Liver (tissue), 9 donors: ENCODE measurements around the gene PDE2A. TPM values are rescaled to one million over a fixed set of nuclear protein-coding genes. Genes with fewer than 3 reads are reported as not detected.

Experiments
- DNase-seq: peaks from one replicate; pipeline ENCODE4 v3.0.0-alpha.2; 2017; ENCODE audit warnings: low spot score
- H3K27ac ChIP-seq, 2 donors: one replicate each; pipeline ENCODE4 v1.7.0; 2013; ENCODE audit warnings: inconsistent platforms in 2 of 2, low read length in 2 of 2, control low read depth in 1 of 2, low read depth in 1 of 2, mild to moderate bottlenecking in 1 of 2
- H3K27me3 ChIP-seq, 4 donors: one replicate each; pipeline versions ENCODE4 v1.6.1 to v1.7.0; 2013; ENCODE audit warnings: low read length in 3 of 4, inconsistent platforms in 1 of 4, mild to moderate bottlenecking in 1 of 4, moderate library complexity in 1 of 4; ENCODE audit not compliant: control insufficient read depth in 4 of 4, insufficient read depth in 4 of 4
- H3K36me3 ChIP-seq, 4 donors: one replicate each; pipeline versions ENCODE4 v1.6.1 to v1.7.0; 2013; ENCODE audit warnings: low read length in 3 of 4, mild to moderate bottlenecking in 3 of 4, low read depth in 1 of 4, moderate library complexity in 1 of 4; ENCODE audit not compliant: control insufficient read depth in 4 of 4, insufficient read depth in 3 of 4
- H3K4me1 ChIP-seq, 4 donors: one replicate each; pipeline versions ENCODE4 v1.6.1 to v1.7.0; 2013; ENCODE audit warnings: low read length in 3 of 4, mild to moderate bottlenecking in 3 of 4, moderate library complexity in 1 of 4; ENCODE audit not compliant: control insufficient read depth in 4 of 4, insufficient read depth in 4 of 4
- H3K4me3 ChIP-seq, 3 donors: one replicate each; pipeline versions ENCODE4 v1.6.1 to v1.7.0; 2013; ENCODE audit warnings: low read length in 3 of 3, control low read depth in 1 of 3, low read depth in 1 of 3, mild to moderate bottlenecking in 1 of 3
- H3K9ac ChIP-seq, 2 donors: one replicate each; pipeline ENCODE4 v1.7.0; 2013; ENCODE audit warnings: low read length in 2 of 2, mild to moderate bottlenecking in 2 of 2, moderate library complexity in 2 of 2, control low read depth in 1 of 2, low read depth in 1 of 2
- H3K9me3 ChIP-seq, 4 donors: one replicate each; pipeline versions ENCODE4 v1.6.1 to v1.7.0; 2013; ENCODE audit warnings: low read length in 3 of 4; ENCODE audit not compliant: control insufficient read depth in 4 of 4
- ATF3 ChIP-seq: IDR thresholded peaks from 2 replicates; pipeline ENCODE4 v1.6.1; 2016; ENCODE audit warnings: antibody characterized with exemption
- CTCF ChIP-seq: fragments of 150-350 bp; IDR thresholded peaks from 2 replicates; pipeline ENCODE4 v1.5.1; 2017; ENCODE audit warnings: improper control_type of control experiment, low read depth, low read length; ENCODE audit not compliant: missing input control
- FOXA1 ChIP-seq: IDR thresholded peaks from 2 replicates; pipeline ENCODE4 v1.6.1; 2016; ENCODE audit warnings: antibody characterized with exemption
- FOXA2 ChIP-seq: IDR thresholded peaks from 2 replicates; pipeline ENCODE4 v1.6.1; 2016; ENCODE audit warnings: antibody characterized with exemption
- GABPA ChIP-seq, 2 donors: IDR thresholded peaks in 1 of 2; conservative IDR thresholded peaks in 1 of 2; 2 replicates each; pipeline ENCODE4 v1.6.1; 2016; ENCODE audit warnings: antibody characterized with exemption in 2 of 2, mild to moderate bottlenecking in 1 of 2, moderate library complexity in 1 of 2
- HNF4A ChIP-seq, 2 donors: conservative IDR thresholded peaks; 2 replicates each; pipeline ENCODE4 v1.6.1; 2016; ENCODE audit warnings: antibody characterized with exemption in 2 of 2, mild to moderate bottlenecking in 2 of 2
- JUND ChIP-seq, 2 donors: IDR thresholded peaks; 2 replicates each; pipeline ENCODE4 v1.6.1; 2016; ENCODE audit warnings: antibody characterized with exemption in 2 of 2
- MAX ChIP-seq: IDR thresholded peaks from 2 replicates; pipeline ENCODE4 v1.6.1; 2016; ENCODE audit warnings: antibody characterized with exemption
- NR2F2 ChIP-seq: IDR thresholded peaks from 2 replicates; pipeline ENCODE4 v1.6.1; 2016; ENCODE audit warnings: antibody characterized with exemption
- RAD21 ChIP-seq, 2 donors: IDR thresholded peaks; 2 replicates each; pipeline ENCODE4 v1.6.1; 2016; ENCODE audit warnings: antibody characterized with exemption in 2 of 2, mild to moderate bottlenecking in 2 of 2
- RXRA ChIP-seq, 2 donors: IDR thresholded peaks; 2 replicates each; pipeline ENCODE4 v1.6.1; 2017 to 2018; ENCODE audit warnings: antibody characterized with exemption in 2 of 2, mild to moderate bottlenecking in 1 of 2
- SP1 ChIP-seq: IDR thresholded peaks from 2 replicates; pipeline ENCODE4 v1.6.1; 2018; ENCODE audit warnings: antibody characterized with exemption, mild to moderate bottlenecking
- TAF1 ChIP-seq: conservative IDR thresholded peaks from 2 replicates; pipeline ENCODE4 v1.6.1; 2016; ENCODE audit warnings: antibody characterized with exemption, mild to moderate bottlenecking
- WGBS: extraction: QIAGEN DNeasy Blood & Tissue Kit; methylation state at CpG from one replicate; pipeline ENCODE4 v1.1.7; 2013; 5-methylcytosine and 5-hydroxymethylcytosine counted together
- polyA plus RNA-seq, 2 donors: library from polyadenylated mRNA; stranded (reverse) in 1 of 2; unstranded in 1 of 2; fragments of 200-250 nt in 1 of 2; fragments of >200 nt in 1 of 2; fragmentation: Nextera tagmentation in 1 of 2; extraction: Ambion mirVana in 1 of 2; gene quantifications; one replicate each; pipeline versions ENCODE4 v1.2.1 to v1.2.3, GENCODE V29; 2013 to 2015
- total RNA-seq, 2 donors: library from RNA; depleted of rRNA; stranded (reverse); fragments of >200 nt; gene quantifications; one replicate each; pipeline ENCODE4 v1.2.3, GENCODE V29; 2014
- donor health status: healthy.
- donor health status: healthy.
- donor health status: healthy.
- donor health status: healthy.
- donor health status: healthy.

Gene PDE2A
- total and polyA plus RNA-seq, 4 donors = 4.3 to 32.8 (median 12.9) TPM

- TF ChIP-seq HNF4A (conservative IDR thresholded peaks at IDR 0.05) (no peak), ATF3 (no peak), GABPA (IDR thresholded peaks at IDR 0.05 in 1 of 2, conservative IDR thresholded peaks at IDR 0.05 in 1 of 2) (no peak), MAX (no peak), NR2F2 (no peak)
- H3K27me3 ChIP-seq = no peaks in the 10 kb centered on the region
- no peaks in the 10 kb centered on the region for H3K9me3 ChIP-seq
- H3K36me3 ChIP-seq = no peaks in the 10 kb centered on the region
- 50% methylated on average over 2 of the region's 2 CpGs for WGBS
- no peak overlapping the region for H3K9ac ChIP-seq
- no peak overlapping the region for H3K4me3 ChIP-seq
- no peak for DNase-seq
- no peak overlapping the region for H3K27ac ChIP-seq
- no peaks in the 10 kb centered on the region for H3K4me1 ChIP-seq
Measured at GRCh38 chr11:72607496-72607895, 66.7 kb downstream of the PDE2A start.

GRCh38 chr11:72606748-72607468 is 67.3 kb downstream of the PDE2A start:
- WGBS = 73% methylated on average over 13 of the region's 13 CpGs

More at GRCh38 chr11:72606748-72607468, 67.3 kb downstream of the PDE2A start:
- Histone ChIP-seq H3K9ac (no peak overlapping the region), H3K4me3 (no peak overlapping the region), H3K9me3 (no peaks in the 10 kb centered on the region), H3K27me3 (no peaks in the 10 kb centered on the region), H3K36me3 (no peaks in the 10 kb centered on the region), H3K4me1 (no peaks in the 10 kb centered on the region), H3K27ac (peak overlapping the region in 1 of 2 donors; percentile 11)
- no peak for DNase-seq
- TF ChIP-seq RAD21 (IDR thresholded peaks at IDR 0.05) (no peak), SP1 (no peak), FOXA2 (no peak), CTCF (no peak), RXRA (IDR thresholded peaks at IDR 0.05) (no peak), FOXA1 (no peak), ATF3 (no peak), HNF4A (conservative IDR thresholded peaks at IDR 0.05) (no peak), MAX (no peak), JUND (IDR thresholded peaks at IDR 0.05) (no peak), TAF1 (no peak)
